ENCODE results near the gene STAG2. TPM values are rescaled to one million over a fixed set of nuclear protein-coding genes. Genes with fewer than 3 reads are reported as not detected.

The STAG2 gene
- total RNA-seq (2014; rRNA removed) (92.1 and 95.4 TPM in 2 replicates), Bru-seq, nascent RNA (percentile 93 among the genes with signal in this experiment), BruChase-seq, experiment 1, labeled RNA remaining after a 6-hour chase (percentile 90 among the genes with signal in this experiment), BruChase-seq, experiment 2, labeled RNA remaining after a 2-hour chase (percentile 90 among the genes with signal in this experiment)
- long read RNA-seq, full-length matches to known transcripts = 60 of 227 reads
- long read RNA-seq, partial matches to known transcripts = 61 of 227 reads
- long read RNA-seq, other reads (novel, unspliced or antisense) = 106 of 227 reads

DNA sequence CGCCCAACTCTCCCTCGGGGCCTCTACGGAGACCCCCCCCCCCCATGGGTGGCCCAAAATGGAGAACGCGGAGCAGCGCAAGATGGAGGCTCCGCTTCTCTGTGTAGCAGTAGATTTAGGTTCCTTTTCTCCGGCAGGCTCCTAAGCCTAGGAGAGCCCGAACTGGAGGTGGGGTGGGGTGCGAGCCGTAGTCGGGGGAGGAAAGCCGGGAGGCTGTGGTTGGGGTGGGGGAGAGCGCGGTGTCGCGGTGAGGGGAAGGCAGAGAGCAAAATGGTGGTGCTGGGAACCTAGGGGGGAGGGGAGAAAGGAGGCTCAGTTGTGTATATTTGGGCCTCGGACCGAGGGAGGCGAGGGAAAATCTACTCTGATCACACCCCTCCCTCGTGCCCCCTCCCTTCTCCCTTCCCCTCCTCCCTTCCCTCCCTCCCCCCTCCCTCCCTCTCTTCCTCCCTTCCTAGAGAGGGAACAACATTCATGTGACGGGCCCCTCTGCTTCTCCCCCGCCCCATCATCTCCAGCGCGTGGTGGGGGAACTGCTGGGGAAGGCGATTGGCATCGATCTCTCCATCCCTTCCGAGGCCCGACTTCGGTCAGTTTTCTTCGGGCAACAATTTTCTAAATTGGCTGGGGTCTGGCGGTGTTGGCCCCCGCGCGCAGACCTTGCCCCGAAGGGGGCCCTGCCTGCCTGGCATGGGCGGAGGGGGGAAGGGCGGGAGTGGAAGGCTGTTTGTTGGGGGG is at the start of gene STAG2:
TSS of gene STAG2 (plus strand) at position 439 of the 738 bp plus-strand sequence. CDS start 60,922 bp downstream, outside the sequence.
- no TSS peak for BruUV-seq (replicated peaks)
- TF ChIP-seq, protein P1, sequence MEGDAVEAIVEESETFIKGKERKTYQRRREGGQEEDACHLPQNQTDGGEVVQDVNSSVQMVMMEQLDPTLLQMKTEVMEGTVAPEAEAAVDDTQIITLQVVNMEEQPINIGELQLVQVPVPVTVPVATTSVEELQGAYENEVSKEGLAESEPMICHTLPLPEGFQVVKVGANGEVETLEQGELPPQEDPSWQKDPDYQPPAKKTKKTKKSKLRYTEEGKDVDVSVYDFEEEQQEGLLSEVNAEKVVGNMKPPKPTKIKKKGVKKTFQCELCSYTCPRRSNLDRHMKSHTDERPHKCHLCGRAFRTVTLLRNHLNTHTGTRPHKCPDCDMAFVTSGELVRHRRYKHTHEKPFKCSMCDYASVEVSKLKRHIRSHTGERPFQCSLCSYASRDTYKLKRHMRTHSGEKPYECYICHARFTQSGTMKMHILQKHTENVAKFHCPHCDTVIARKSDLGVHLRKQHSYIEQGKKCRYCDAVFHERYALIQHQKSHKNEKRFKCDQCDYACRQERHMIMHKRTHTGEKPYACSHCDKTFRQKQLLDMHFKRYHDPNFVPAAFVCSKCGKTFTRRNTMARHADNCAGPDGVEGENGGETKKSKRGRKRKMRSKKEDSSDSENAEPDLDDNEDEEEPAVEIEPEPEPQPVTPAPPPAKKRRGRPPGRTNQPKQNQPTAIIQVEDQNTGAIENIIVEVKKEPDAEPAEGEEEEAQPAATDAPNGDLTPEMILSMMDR (conservative IDR thresholded peaks at IDR 0.05; ENCODE audit: low read depth, low read length) = no peak
- no peak for TF ChIP-seq EZH2phosphoT487 (IDR thresholded peaks at IDR 0.05; ENCODE audit: borderline replicate concordance, low read length)
- no peak for TF ChIP-seq EZH2 (IDR thresholded peaks at IDR 0.05; ENCODE audit: low read length, unreplicated experiment)
- Histone ChIP-seq H3K4me1 (ENCODE audit: insufficient read depth, low read length) (peaks cover 22% of the 10 kb centered on the region), H3F3A (ENCODE audit: low read length, unreplicated experiment) (no peaks in the 10 kb centered on the region), H3K36me3 (ENCODE audit: low read depth, low read length) (no peaks in the 10 kb centered on the region), H3K27ac (ENCODE audit: low read length) (peak within 1 kb of the TSS; percentile 96), H3K9me2 (replicated peaks; ENCODE audit: low read length) (no peaks in the 10 kb centered on the region), H4K20me1 (ENCODE audit: low read length) (peaks cover 21% of the 10 kb centered on the region), H3K4me2 (ENCODE audit: low read length) (peak within 1 kb of the TSS; percentile 94), H3K9ac (ENCODE audit: low read length) (peak within 1 kb of the TSS; percentile 99), H3K27me3 (ENCODE audit: low read length) (no peaks in the 10 kb centered on the region), H3K9me3 (ENCODE audit: low read length) (no peaks in the 10 kb centered on the region), H2AFZ (ENCODE audit: low read length) (peak within 1 kb of the TSS; percentile 68), H3K79me2 (ENCODE audit: low read length) (peaks cover 68% of the 10 kb centered on the region), H3K4me3 (ENCODE audit: low read length) (peak within 1 kb of the TSS; percentile 91)
- ATAC-seq (peak; percentile 35), DNase-seq (peak; percentile 79)
- ChIA-PET CTCF (interaction anchor here (2.1 kb wide), 1 partner anchor 15 kb away, joined by 11 read pairs; no protein-coding TSS in a partner anchor), POLR2A (ENCODE audit: unreplicated experiment) (interaction anchor here (0.6 kb wide), 1 partner anchor 78 kb away, joined by 19 read pairs; no protein-coding TSS in a partner anchor)
- intact Hi-C loops (cut with micrococcal nuclease) = loop anchor here (2.0 to 5.0 kb wide), 3 partner anchors 65 to 1171 kb away; no protein-coding TSS in a partner anchor

DNA sequence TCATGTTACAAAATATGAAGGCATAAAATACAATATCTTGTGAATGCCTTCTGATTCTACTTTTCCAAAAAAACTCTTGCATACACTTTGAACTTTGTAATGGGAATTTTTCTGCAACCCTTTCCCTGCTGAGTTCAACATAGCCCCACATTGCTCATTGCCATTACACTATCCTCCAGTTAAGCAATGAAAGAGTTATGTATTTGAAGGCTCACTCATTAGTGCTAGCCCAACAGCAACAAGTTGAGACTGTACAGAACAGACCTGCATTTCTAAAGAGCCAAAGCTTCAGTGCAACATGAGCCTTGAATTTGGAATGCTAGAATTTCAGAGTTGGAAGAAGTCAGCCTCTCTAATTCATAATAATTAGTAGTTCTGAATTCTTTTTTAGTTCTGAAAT is 44.4 kb upstream of the STAG2 start:
- TF ChIP-seq, protein P1 (conservative IDR thresholded peaks at IDR 0.05; ENCODE audit: low read depth, low read length) = no peak
- TF ChIP-seq EZH2phosphoT487 (IDR thresholded peaks at IDR 0.05; ENCODE audit: borderline replicate concordance, low read length) (no peak), EZH2 (IDR thresholded peaks at IDR 0.05; ENCODE audit: low read length, unreplicated experiment) (no peak)
- ChIA-PET CTCF (no interaction called here), POLR2A (ENCODE audit: unreplicated experiment) (no interaction called here)
- Histone ChIP-seq H3K27ac (ENCODE audit: low read length) (no peak overlapping the region), H3F3A (ENCODE audit: low read length, unreplicated experiment) (no peaks in the 10 kb centered on the region), H3K4me3 (ENCODE audit: low read length) (no peak overlapping the region), H4K20me1 (ENCODE audit: low read length) (no peaks in the 10 kb centered on the region), H3K4me1 (ENCODE audit: insufficient read depth, low read length) (peaks cover 27% of the 10 kb centered on the region), H3K9ac (ENCODE audit: low read length) (no peak overlapping the region), H3K9me3 (ENCODE audit: low read length) (no peaks in the 10 kb centered on the region), H3K4me2 (ENCODE audit: low read length) (no peak overlapping the region), H2AFZ (ENCODE audit: low read length) (no peak overlapping the region), H3K9me2 (replicated peaks; ENCODE audit: low read length) (no peaks in the 10 kb centered on the region), H3K36me3 (ENCODE audit: low read depth, low read length) (no peaks in the 10 kb centered on the region), H3K79me2 (ENCODE audit: low read length) (no peaks in the 10 kb centered on the region), H3K27me3 (ENCODE audit: low read length) (no peaks in the 10 kb centered on the region)
- ATAC-seq = no peak
- DNase-seq = no peak
- intact Hi-C loops (cut with micrococcal nuclease) = no loop called here
- no TSS peak for BruUV-seq (replicated peaks)
